ENCODE measurements around the gene GNG10. TPM values are rescaled to one million over a fixed set of nuclear protein-coding genes. Genes with fewer than 3 reads are reported as not detected.

GNG10 gene
- total and polyA plus RNA-seq, 5 donors from 2014 or later = 11.1 to 50.6 (median 34.7) TPM

DNA sequence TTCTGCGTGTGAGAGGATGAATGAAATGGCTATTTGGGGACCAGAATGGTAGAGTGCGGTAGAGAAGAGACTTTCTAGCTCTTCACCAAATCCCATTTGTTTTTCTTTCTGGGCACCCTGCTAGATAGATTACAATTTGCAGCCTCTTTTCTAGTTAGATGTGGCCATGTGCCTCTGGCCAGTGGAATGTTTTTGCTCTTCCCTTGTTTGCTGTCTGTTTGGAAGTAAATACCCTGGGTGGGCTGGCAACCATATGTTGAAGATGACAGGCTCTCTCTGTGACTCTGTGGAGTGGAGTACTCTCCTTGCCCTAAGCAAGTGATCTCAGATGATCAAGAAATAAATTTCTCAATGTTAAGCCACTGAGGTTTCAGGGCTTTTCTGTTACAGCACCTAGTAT lies 12.9 kb downstream of the GNG10 start:
- no peaks in the 10 kb centered on the region for H3K4me1 ChIP-seq (ENCODE audit: control insufficient read depth, insufficient read depth, low read length, poor library complexity, severe bottlenecking)
- H3K27me3 Mint-ChIP-seq = no peaks in the 10 kb centered on the region
- no peak overlapping the region for H3K27ac ChIP-seq (ENCODE audit: insufficient read depth, low read length, poor library complexity, severe bottlenecking)
- peak overlapping the region in 2 of 3 donors; percentile 57 to 69 for H3K27ac Mint-ChIP-seq
- peak overlapping the region in 1 of 4 donors; percentile 38 for H3K4me3 Mint-ChIP-seq
- ATAC-seq (ENCODE audit: low read depth in 2 of 2) = no peak
- no peak overlapping the region for H3K4me3 ChIP-seq (ENCODE audit: low read depth, low read length)
- peaks cover 12% of the 10 kb centered on the region for H3K36me3 ChIP-seq (ENCODE audit: control insufficient read depth, insufficient read depth, low read length)
- no peaks in the 10 kb centered on the region for H3K27me3 ChIP-seq (ENCODE audit: control insufficient read depth, insufficient read depth, low read length)
- no peaks in the 10 kb centered on the region for H3K9me3 Mint-ChIP-seq
- H3K4me1 Mint-ChIP-seq = peaks cover 0 to 5% (median 2%) of the 10 kb centered on the region in 4 donors
- peaks cover 25% of the 10 kb centered on the region for H3K36me3 Mint-ChIP-seq
- DNase-seq = no peak
- no peaks in the 10 kb centered on the region for H3K9me3 ChIP-seq (ENCODE audit: control insufficient read depth in 2 of 2, low read length in 2 of 2)

DNA sequence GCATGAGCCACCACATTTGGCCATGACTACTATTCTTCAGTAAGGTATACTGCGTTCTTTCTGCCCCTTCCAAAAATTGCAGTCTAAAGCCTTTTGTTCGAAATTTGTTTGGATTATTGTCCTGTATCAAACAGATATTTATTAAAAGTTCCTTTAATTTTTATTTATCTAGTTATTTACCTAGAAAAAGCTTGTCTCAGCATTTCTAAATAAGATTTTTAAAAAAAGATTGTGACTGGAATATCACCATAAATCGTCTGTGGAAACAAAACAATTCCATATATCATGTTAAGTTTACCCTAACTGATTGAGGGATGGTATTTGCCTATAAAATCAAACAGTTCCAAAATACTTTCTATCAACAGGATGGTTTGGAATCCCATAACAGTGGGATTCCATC lies 14.7 kb downstream of the GNG10 start:
- ATAC-seq (ENCODE audit: low read depth in 2 of 2) (no peak), DNase-seq (no peak)
- H3K9me3 ChIP-seq (ENCODE audit: control insufficient read depth in 2 of 2, low read length in 2 of 2) = no peaks in the 10 kb centered on the region
- H3K9me3 Mint-ChIP-seq = no peaks in the 10 kb centered on the region
- H3K36me3 Mint-ChIP-seq = peaks cover 18% of the 10 kb centered on the region
- no peak overlapping the region for H3K4me3 ChIP-seq (ENCODE audit: low read depth, low read length)
- no peak overlapping the region for H3K4me3 Mint-ChIP-seq
- no peak overlapping the region for H3K27ac ChIP-seq (ENCODE audit: insufficient read depth, low read length, poor library complexity, severe bottlenecking)
- peaks cover 3% of the 10 kb centered on the region for H3K36me3 ChIP-seq (ENCODE audit: control insufficient read depth, insufficient read depth, low read length)
- peaks cover 0 to 3% (median under 1%) of the 10 kb centered on the region in 4 donors for H3K4me1 Mint-ChIP-seq
- H3K4me1 ChIP-seq (ENCODE audit: control insufficient read depth, insufficient read depth, low read length, poor library complexity, severe bottlenecking) = no peaks in the 10 kb centered on the region
- no peaks in the 10 kb centered on the region for H3K27me3 Mint-ChIP-seq
- H3K27me3 ChIP-seq (ENCODE audit: control insufficient read depth, insufficient read depth, low read length) = no peaks in the 10 kb centered on the region
- no peak overlapping the region for H3K27ac Mint-ChIP-seq

DNA sequence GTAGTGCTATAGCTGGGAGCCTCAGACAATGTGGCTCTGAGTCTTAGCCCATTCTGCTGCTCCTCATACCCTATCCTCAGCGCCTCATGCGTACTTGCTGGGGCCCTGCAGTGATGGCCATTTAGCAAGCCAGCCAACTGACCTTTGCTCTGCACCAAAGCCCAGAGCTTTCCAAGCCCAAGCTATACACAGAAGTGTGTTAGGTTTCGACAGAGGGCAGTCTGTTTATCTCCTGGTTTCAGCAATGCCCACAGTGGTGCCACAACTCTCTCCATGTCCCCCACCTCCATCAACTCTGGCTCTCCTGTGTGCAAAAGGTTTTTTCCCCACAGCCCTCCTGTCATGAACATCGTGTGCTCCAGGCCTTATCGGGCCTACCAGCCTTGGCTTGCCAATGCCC lies 16.9 kb downstream of the GNG10 start:
- H3K4me3 Mint-ChIP-seq = no peak overlapping the region
- H3K27ac ChIP-seq (ENCODE audit: insufficient read depth, low read length, poor library complexity, severe bottlenecking) = no peak overlapping the region
- peaks cover 2% of the 10 kb centered on the region for H3K36me3 ChIP-seq (ENCODE audit: control insufficient read depth, insufficient read depth, low read length)
- peaks cover 0 to 3% (median 0%) of the 10 kb centered on the region in 4 donors for H3K4me1 Mint-ChIP-seq
- H3K27me3 ChIP-seq (ENCODE audit: control insufficient read depth, insufficient read depth, low read length) = no peaks in the 10 kb centered on the region
- DNase-seq (no peak), ATAC-seq (ENCODE audit: low read depth in 2 of 2) (no peak)
- H3K27me3 Mint-ChIP-seq = no peaks in the 10 kb centered on the region
- no peaks in the 10 kb centered on the region for H3K9me3 ChIP-seq (ENCODE audit: control insufficient read depth in 2 of 2, low read length in 2 of 2)
- H3K4me1 ChIP-seq (ENCODE audit: control insufficient read depth, insufficient read depth, low read length, poor library complexity, severe bottlenecking) = no peaks in the 10 kb centered on the region
- no peak overlapping the region for H3K27ac Mint-ChIP-seq
- H3K36me3 Mint-ChIP-seq = peaks cover 17% of the 10 kb centered on the region
- no peak overlapping the region for H3K4me3 ChIP-seq (ENCODE audit: low read depth, low read length)
- H3K9me3 Mint-ChIP-seq = no peaks in the 10 kb centered on the region

DNA sequence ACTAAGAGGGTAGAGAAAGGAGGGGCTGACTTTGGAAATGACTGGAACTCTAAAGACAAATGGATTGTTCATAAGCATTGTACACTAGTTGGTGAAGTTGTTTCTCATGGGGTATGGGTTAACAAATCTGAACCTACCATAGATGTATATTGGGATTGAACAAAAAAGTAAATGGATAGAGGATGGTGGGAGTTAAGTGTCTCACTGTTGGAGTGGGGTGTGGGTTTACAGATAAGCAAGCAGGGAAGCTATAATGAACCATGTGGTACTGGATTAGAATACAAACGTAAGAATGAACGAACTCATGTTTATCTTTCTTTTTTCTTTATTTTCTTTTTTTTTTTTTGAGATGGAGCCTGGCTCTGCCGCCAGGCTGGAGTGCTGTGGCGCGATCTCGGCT lies 17.8 kb downstream of the GNG10 start:
- H3K9me3 ChIP-seq (ENCODE audit: control insufficient read depth in 2 of 2, low read length in 2 of 2) = no peaks in the 10 kb centered on the region
- no peaks in the 10 kb centered on the region for H3K27me3 ChIP-seq (ENCODE audit: control insufficient read depth, insufficient read depth, low read length)
- DNase-seq (no peak), ATAC-seq (ENCODE audit: low read depth in 2 of 2) (no peak)
- H3K27ac ChIP-seq (ENCODE audit: insufficient read depth, low read length, poor library complexity, severe bottlenecking) = no peak overlapping the region
- Mint-ChIP-seq H3K36me3 (peaks cover 17% of the 10 kb centered on the region), H3K9me3 (no peaks in the 10 kb centered on the region), H3K4me1 (peaks cover 0 to 3% (median 0%) of the 10 kb centered on the region in 4 donors), H3K27me3 (no peaks in the 10 kb centered on the region), H3K27ac (no peak overlapping the region), H3K4me3 (no peak overlapping the region)
- H3K36me3 ChIP-seq (ENCODE audit: control insufficient read depth, insufficient read depth, low read length) = peaks cover 2% of the 10 kb centered on the region
- no peaks in the 10 kb centered on the region for H3K4me1 ChIP-seq (ENCODE audit: control insufficient read depth, insufficient read depth, low read length, poor library complexity, severe bottlenecking)
- no peak overlapping the region for H3K4me3 ChIP-seq (ENCODE audit: low read depth, low read length)

- no peaks in the 10 kb centered on the region for H3K4me1 Mint-ChIP-seq
- H3K27me3 ChIP-seq (ENCODE audit: control insufficient read depth, insufficient read depth, low read length) = no peaks in the 10 kb centered on the region
- H3K36me3 ChIP-seq (ENCODE audit: control insufficient read depth, insufficient read depth, low read length) = no peaks in the 10 kb centered on the region
- H3K27ac ChIP-seq (ENCODE audit: insufficient read depth, low read length, poor library complexity, severe bottlenecking) = no peak overlapping the region
- DNase-seq = no peak
- H3K4me3 Mint-ChIP-seq = no peak overlapping the region
- H3K9me3 Mint-ChIP-seq = no peaks in the 10 kb centered on the region
- no peak overlapping the region for H3K4me3 ChIP-seq (ENCODE audit: low read depth, low read length)
- H3K4me1 ChIP-seq (ENCODE audit: control insufficient read depth, insufficient read depth, low read length, poor library complexity, severe bottlenecking) = no peaks in the 10 kb centered on the region
- H3K36me3 Mint-ChIP-seq = peaks cover 7% of the 10 kb centered on the region
- H3K9me3 ChIP-seq (ENCODE audit: control insufficient read depth in 2 of 2, low read length in 2 of 2) = no peaks in the 10 kb centered on the region
- H3K27me3 Mint-ChIP-seq = no peaks in the 10 kb centered on the region
- no peak overlapping the region for H3K27ac Mint-ChIP-seq
- ATAC-seq (ENCODE audit: low read depth in 2 of 2) = no peak
Measured at GRCh38 chr9:111683392-111683791, 22.0 kb downstream of the GNG10 start.

- peaks cover 0 to 9% (median 0%) of the 10 kb centered on the region in 4 donors for H3K4me1 Mint-ChIP-seq
- Histone ChIP-seq H3K4me1 (ENCODE audit: control insufficient read depth, insufficient read depth, low read length, poor library complexity, severe bottlenecking) (no peaks in the 10 kb centered on the region), H3K4me3 (ENCODE audit: low read depth, low read length) (no peak overlapping the region), H3K27me3 (ENCODE audit: control insufficient read depth, insufficient read depth, low read length) (no peaks in the 10 kb centered on the region), H3K9me3 (ENCODE audit: control insufficient read depth in 2 of 2, low read length in 2 of 2) (no peaks in the 10 kb centered on the region), H3K36me3 (ENCODE audit: control insufficient read depth, insufficient read depth, low read length) (no peaks in the 10 kb centered on the region), H3K27ac (ENCODE audit: insufficient read depth, low read length, poor library complexity, severe bottlenecking) (no peak overlapping the region)
- peak in 2 of 3 donors; percentile 12 to 61 for DNase-seq
- ATAC-seq (ENCODE audit: low read depth in 2 of 2) = no peak
- no peak overlapping the region for H3K27ac Mint-ChIP-seq
- peaks cover 4% of the 10 kb centered on the region for H3K36me3 Mint-ChIP-seq
- H3K4me3 Mint-ChIP-seq = no peak overlapping the region
- H3K27me3 Mint-ChIP-seq = no peaks in the 10 kb centered on the region
- H3K9me3 Mint-ChIP-seq = no peaks in the 10 kb centered on the region
Measured at GRCh38 chr9:111691672-111692329, 30.4 kb downstream of the GNG10 start.

GRCh38 chr9:111696796-111697195 lies 35.4 kb downstream of the GNG10 start:
- peaks cover 5 to 10% (median 7%) of the 10 kb centered on the region in 4 donors for H3K4me1 Mint-ChIP-seq
- H3K27me3 Mint-ChIP-seq = no peaks in the 10 kb centered on the region

GRCh38 chr9:111700776-111701175 lies 39.4 kb downstream of the GNG10 start:
- Histone ChIP-seq H3K27me3 (ENCODE audit: control insufficient read depth, insufficient read depth, low read length) (no peaks in the 10 kb centered on the region), H3K36me3 (ENCODE audit: control insufficient read depth, insufficient read depth, low read length) (no peaks in the 10 kb centered on the region), H3K9me3 (ENCODE audit: control insufficient read depth in 2 of 2, low read length in 2 of 2) (no peaks in the 10 kb centered on the region), H3K27ac (ENCODE audit: insufficient read depth, low read length, poor library complexity, severe bottlenecking) (no peak overlapping the region), H3K4me1 (ENCODE audit: control insufficient read depth, insufficient read depth, low read length, poor library complexity, severe bottlenecking) (no peaks in the 10 kb centered on the region), H3K4me3 (ENCODE audit: low read depth, low read length) (no peak overlapping the region)
- Mint-ChIP-seq H3K27ac (peak overlapping the region in 1 of 3 donors; percentile 62), H3K27me3 (no peaks in the 10 kb centered on the region), H3K36me3 (peaks cover 5% of the 10 kb centered on the region), H3K9me3 (no peaks in the 10 kb centered on the region), H3K4me1 (peaks cover 0 to 10% (median 7%) of the 10 kb centered on the region in 4 donors), H3K4me3 (no peak overlapping the region)
- peak in 1 of 3 donors; percentile 13 for DNase-seq
- ATAC-seq (ENCODE audit: low read depth in 2 of 2) = no peak

More at GRCh38 chr9:111696796-111697195, 35.4 kb downstream of the GNG10 start:
- no peaks in the 10 kb centered on the region for H3K36me3 ChIP-seq (ENCODE audit: control insufficient read depth, insufficient read depth, low read length)
- H3K9me3 Mint-ChIP-seq = no peaks in the 10 kb centered on the region
- no peak overlapping the region for H3K4me3 Mint-ChIP-seq
- no peak overlapping the region for H3K27ac Mint-ChIP-seq
- H3K4me3 ChIP-seq (ENCODE audit: low read depth, low read length) = no peak overlapping the region
- no peak overlapping the region for H3K27ac ChIP-seq (ENCODE audit: insufficient read depth, low read length, poor library complexity, severe bottlenecking)
- no peaks in the 10 kb centered on the region for H3K4me1 ChIP-seq (ENCODE audit: control insufficient read depth, insufficient read depth, low read length, poor library complexity, severe bottlenecking)
- no peak for DNase-seq
- no peaks in the 10 kb centered on the region for H3K27me3 ChIP-seq (ENCODE audit: control insufficient read depth, insufficient read depth, low read length)
- H3K36me3 Mint-ChIP-seq = peaks cover 5% of the 10 kb centered on the region
- H3K9me3 ChIP-seq (ENCODE audit: control insufficient read depth in 2 of 2, low read length in 2 of 2) = no peaks in the 10 kb centered on the region
- no peak for ATAC-seq (ENCODE audit: low read depth in 2 of 2)
